Effector memory CD4-positive, alpha-beta T cell (primary cell): Measurements from ENCODE around the gene PRPF4.
"Not testable (repeated sequence)": the region's sequence is repeated elsewhere in the genome, so short reads cannot be mapped to it uniquely, and the experiment has no call there.

ENCODE experiments used
- DNase-seq, 3 donors: peaks; one replicate each; pipeline ENCODE4 v3.0.0-alpha.2; 2020
- H3K27ac ChIP-seq: 2 replicates; pipeline ENCODE4 v1.7.0; 2013; ENCODE audit warnings: mild to moderate bottlenecking, low read length, moderate library complexity; ENCODE audit not compliant: insufficient read depth, poor library complexity, severe bottlenecking
- H3K27me3 ChIP-seq: replicated peaks from 2 replicates; pipeline ENCODE4 v1.7.0; 2013; ENCODE audit warnings: mild to moderate bottlenecking, low read length; ENCODE audit not compliant: insufficient read depth, control insufficient read depth, poor library complexity, severe bottlenecking
- H3K36me3 ChIP-seq: 2 replicates; pipeline ENCODE4 v1.7.0; 2013; ENCODE audit warnings: mild to moderate bottlenecking, low read length, moderate library complexity; ENCODE audit not compliant: control insufficient read depth, insufficient read depth
- H3K4me1 ChIP-seq: 2 replicates; pipeline ENCODE4 v1.7.0; 2013; ENCODE audit warnings: low read length, mild to moderate bottlenecking; ENCODE audit not compliant: control insufficient read depth, insufficient read depth, poor library complexity, severe bottlenecking
- H3K4me3 ChIP-seq: 2 replicates; pipeline ENCODE4 v1.7.0; 2013; ENCODE audit warnings: low read length, low read depth, mild to moderate bottlenecking; ENCODE audit not compliant: insufficient read depth, poor library complexity, severe bottlenecking
- H3K9me3 ChIP-seq: 2 replicates; pipeline ENCODE4 v1.7.0; 2013; ENCODE audit warnings: mild to moderate bottlenecking, low read length, moderate library complexity; ENCODE audit not compliant: control insufficient read depth

Gene PRPF4

GRCh38 chr9:113244556-113244955 is 30.9 kb upstream of the PRPF4 start:
- H3K36me3 ChIP-seq, result no peaks in the 10 kb centered on the region
- H3K27ac ChIP-seq, result no peak overlapping the region
- DNase-seq, result no peak
- no peaks in the 10 kb centered on the region for H3K27me3 ChIP-seq
- no peaks in the 10 kb centered on the region for H3K4me1 ChIP-seq
- H3K9me3 ChIP-seq, result no peaks in the 10 kb centered on the region
- no peak overlapping the region for H3K4me3 ChIP-seq

- H3K36me3 ChIP-seq, result no peaks in the 10 kb centered on the region
- no peak overlapping the region for H3K4me3 ChIP-seq
- H3K27ac ChIP-seq, result no peak overlapping the region
- H3K27me3 ChIP-seq, result no peaks in the 10 kb centered on the region
- H3K9me3 ChIP-seq, result no peaks in the 10 kb centered on the region
- H3K4me1 ChIP-seq, result no peaks in the 10 kb centered on the region
- DNase-seq, result no peak
Observed at GRCh38 chr9:113245894-113246293, 29.6 kb upstream of the PRPF4 start.

- Histone ChIP-seq H3K27me3 (no peaks in the 10 kb centered on the region), H3K4me1 (no peaks in the 10 kb centered on the region), H3K4me3 (no peak overlapping the region), H3K36me3 (no peaks in the 10 kb centered on the region), H3K27ac (no peak overlapping the region), H3K9me3 (no peaks in the 10 kb centered on the region)
- DNase-seq, result no peak
Observed at GRCh38 chr9:113246928-113247327, 28.5 kb upstream of the PRPF4 start.

GRCh38 chr9:113247640-113248039 is 27.8 kb upstream of the PRPF4 start:
- no peak overlapping the region for H3K27ac ChIP-seq
- no peak for DNase-seq
- no peaks in the 10 kb centered on the region for H3K4me1 ChIP-seq
- no peaks in the 10 kb centered on the region for H3K36me3 ChIP-seq
- no peaks in the 10 kb centered on the region for H3K9me3 ChIP-seq
- H3K27me3 ChIP-seq, result no peaks in the 10 kb centered on the region
- H3K4me3 ChIP-seq, result no peak overlapping the region

- H3K36me3 ChIP-seq, H3K9me3 ChIP-seq, H3K27ac ChIP-seq, H3K4me1 ChIP-seq, H3K27me3 ChIP-seq, H3K4me3 ChIP-seq, DNase-seq: not testable (repeated sequence)
Observed at GRCh38 chr9:113249661-113250060, 25.8 kb upstream of the PRPF4 start.

GRCh38 chr9:113250807-113251206 is 24.7 kb upstream of the PRPF4 start:
- Histone ChIP-seq H3K9me3 (no peaks in the 10 kb centered on the region), H3K27me3 (no peaks in the 10 kb centered on the region), H3K4me1 (no peaks in the 10 kb centered on the region), H3K27ac (no peak overlapping the region), H3K36me3 (no peaks in the 10 kb centered on the region), H3K4me3 (no peak overlapping the region)
- DNase-seq, result no peak

GRCh38 chr9:113254991-113255390 is 20.5 kb upstream of the PRPF4 start:
- Histone ChIP-seq H3K4me3 (no peak overlapping the region), H3K9me3 (no peaks in the 10 kb centered on the region), H3K36me3 (no peaks in the 10 kb centered on the region), H3K4me1 (no peaks in the 10 kb centered on the region), H3K27me3 (no peaks in the 10 kb centered on the region), H3K27ac (no peak overlapping the region)
- no peak for DNase-seq

- Histone ChIP-seq H3K4me3 (no peak overlapping the region), H3K27ac (no peak overlapping the region), H3K9me3 (no peaks in the 10 kb centered on the region), H3K4me1 (no peaks in the 10 kb centered on the region), H3K36me3 (no peaks in the 10 kb centered on the region), H3K27me3 (no peaks in the 10 kb centered on the region)
- DNase-seq, result no peak
Observed at GRCh38 chr9:113255438-113255837, 20.0 kb upstream of the PRPF4 start.

- no peak overlapping the region for H3K4me3 ChIP-seq
- H3K9me3 ChIP-seq, result no peaks in the 10 kb centered on the region
- no peaks in the 10 kb centered on the region for H3K27me3 ChIP-seq
- no peak for DNase-seq
- no peak overlapping the region for H3K27ac ChIP-seq
- H3K36me3 ChIP-seq, result no peaks in the 10 kb centered on the region
- no peaks in the 10 kb centered on the region for H3K4me1 ChIP-seq
Observed at GRCh38 chr9:113257863-113258262, 17.6 kb upstream of the PRPF4 start.

- H3K9me3 ChIP-seq, result no peaks in the 10 kb centered on the region
- H3K4me1 ChIP-seq, result no peaks in the 10 kb centered on the region
- H3K4me3 ChIP-seq, result no peak overlapping the region
- H3K27me3 ChIP-seq, result no peaks in the 10 kb centered on the region
- no peaks in the 10 kb centered on the region for H3K36me3 ChIP-seq
- DNase-seq, result no peak
- no peak overlapping the region for H3K27ac ChIP-seq
Observed at GRCh38 chr9:113258282-113258681, 17.2 kb upstream of the PRPF4 start.
